ENCODE data around the gene TRMT112.

DNA sequence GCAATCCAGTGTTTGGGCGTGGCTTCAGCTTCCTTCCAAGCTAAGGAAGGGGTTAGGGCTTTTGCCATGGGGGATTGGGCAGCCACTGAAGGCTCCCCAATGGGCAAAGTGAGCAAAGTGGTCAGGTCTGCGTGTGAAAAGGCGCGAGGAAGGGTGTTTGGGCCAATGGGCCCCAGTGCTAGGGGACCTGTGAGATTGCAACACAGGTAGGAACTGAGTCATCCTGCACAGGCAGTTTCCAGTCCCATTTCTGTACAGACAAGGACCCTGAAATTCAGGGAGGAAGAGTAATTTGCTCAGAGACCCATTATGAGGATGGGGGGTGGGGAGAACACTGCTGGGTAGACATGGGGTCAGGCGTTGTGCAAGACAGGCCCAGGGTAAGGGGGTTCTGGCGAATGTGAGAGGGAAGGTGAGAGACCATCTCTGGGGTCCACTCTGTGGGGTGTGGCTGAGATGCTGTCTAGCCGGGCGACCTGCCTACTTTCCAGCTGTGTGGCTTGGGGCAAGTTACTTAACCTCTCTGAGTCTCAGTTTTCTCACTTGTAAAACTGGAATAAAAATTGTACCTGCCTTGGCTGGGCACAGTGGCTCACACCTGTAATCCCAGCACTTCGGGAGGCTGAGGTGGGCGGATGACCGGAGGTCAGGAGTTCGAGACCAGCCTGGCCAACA is 30.0 kb upstream of the TRMT112 start:
- TF ChIP-seq POLR2AphosphoS5 (IDR thresholded peaks at IDR 0.05; ENCODE audit: low read depth, low read length), result no peak
- no peak for TF ChIP-seq POLR2A (IDR thresholded peaks at IDR 0.05; ENCODE audit: low read depth, low read length)
